CD4-positive, alpha-beta T cell treated with Interleukin-4 for 1 hour (primary cell): ENCODE measurements around the gene KLHL41.
"Not testable (repeated sequence)": the region's sequence is repeated elsewhere in the genome, so short reads cannot be mapped to it uniquely, and the experiment has no call there.

Source experiments
- DNase-seq, 2 donors: peaks; one replicate each; pipeline ENCODE4 v3.0.0-alpha.2; 2020 to 2022

The KLHL41 gene

GRCh38 chr2:169511818-169512217 is 2.3 kb downstream of the KLHL41 start:
- no peak for DNase-seq

GRCh38 chr2:169512525-169512924 is 3.0 kb downstream of the KLHL41 start:
- no peak for DNase-seq

- DNase-seq: no peak
These were observed 3.6 kb downstream of the KLHL41 start for GRCh38 chr2:169513094-169513493.

- DNase-seq: no peak
These were observed 4.4 kb downstream of the KLHL41 start for GRCh38 chr2:169513926-169514325.

- not testable (repeated sequence) for DNase-seq
These were observed 5.3 kb downstream of the KLHL41 start for GRCh38 chr2:169514758-169515157.

- DNase-seq: not testable (repeated sequence)
These were observed 7.0 kb downstream of the KLHL41 start for GRCh38 chr2:169516488-169516995.

GRCh38 chr2:169520896-169521295 is 11.4 kb downstream of the KLHL41 start:
- no peak for DNase-seq

- no peak for DNase-seq
These were observed 14.2 kb downstream of the KLHL41 start for GRCh38 chr2:169523681-169524080.

- DNase-seq: no peak
These were observed 15.9 kb downstream of the KLHL41 start for GRCh38 chr2:169525434-169525833.

GRCh38 chr2:169526451-169526850 is 16.9 kb downstream of the KLHL41 start:
- no peak for DNase-seq

- peak; percentile 64 to 72 for DNase-seq
These were observed 18.8 kb downstream of the KLHL41 start for GRCh38 chr2:169528271-169528701.

- DNase-seq: not testable (repeated sequence)
These were observed 30.0 kb downstream of the KLHL41 start for GRCh38 chr2:169539460-169539859.

- DNase-seq: no peak
These were observed 30.6 kb downstream of the KLHL41 start for GRCh38 chr2:169540146-169540545.

- no peak for DNase-seq
These were observed 32.9 kb downstream of the KLHL41 start for GRCh38 chr2:169542433-169542832.

- no peak for DNase-seq
These were observed 37.3 kb downstream of the KLHL41 start for GRCh38 chr2:169546756-169547155.

- no peak for DNase-seq
These were observed 51.9 kb downstream of the KLHL41 start for GRCh38 chr2:169561364-169561763.

GRCh38 chr2:169562084-169562483 is 52.6 kb downstream of the KLHL41 start:
- DNase-seq: not testable (repeated sequence)

GRCh38 chr2:169562519-169562918 is 53.0 kb downstream of the KLHL41 start:
- DNase-seq: no peak

GRCh38 chr2:169565686-169566085 is 56.2 kb downstream of the KLHL41 start:
- no peak for DNase-seq

GRCh38 chr2:169569948-169570347 is 60.4 kb downstream of the KLHL41 start:
- no peak for DNase-seq

GRCh38 chr2:169570752-169571151 is 61.2 kb downstream of the KLHL41 start:
- DNase-seq: not testable (repeated sequence)

GRCh38 chr2:169571571-169571970 is 62.1 kb downstream of the KLHL41 start:
- no peak for DNase-seq

GRCh38 chr2:169572189-169572588 is 62.7 kb downstream of the KLHL41 start:
- DNase-seq: no peak

GRCh38 chr2:169572821-169573159 is 63.3 kb downstream of the KLHL41 start:
- DNase-seq: no peak

- peak; percentile 89 to 91 for DNase-seq
These were observed 63.9 kb downstream of the KLHL41 start, which contains the start of gene FASTKD1 for GRCh38 chr2:169573160-169573973. Gene FASTKD1 (minus strand): TSS chr2:169573865. CDS start chr2:169572029, 1,836 bp downstream.
